SU-DHL-6 (cell line): ENCODE results near the gene RGS6.

Experiments used
- H2AFZ ChIP-seq: fragments of 200-600 bp; sonication (generic); 2 replicates; pipeline ENCODE4 v1.6.1; 2014; ENCODE audit warnings: low read depth, mild to moderate bottlenecking, moderate library complexity, mixed read lengths, antibody characterized with exemption, low read length; ENCODE audit not compliant: severe bottlenecking
- H3F3A ChIP-seq: fragments of 200-600 bp; shearing (Covaris generic); 2 replicates; pipeline ENCODE4 v1.6.0; 2016; ENCODE audit warnings: antibody characterized with exemption, mild to moderate bottlenecking; ENCODE audit not compliant: insufficient read depth
- H3K27ac ChIP-seq: fragments of 200-600 bp; sonication (generic); 2 replicates; pipeline ENCODE4 v1.5.1; 2016; ENCODE audit warnings: low read depth, mild to moderate bottlenecking, low read length, moderate library complexity, mixed read lengths
- H3K27me3 ChIP-seq: fragments of 200-600 bp; sonication (generic), shearing (Covaris generic); 2 replicates; pipeline ENCODE4 v1.6.0; 2014; ENCODE audit warnings: mild to moderate bottlenecking, low read length
- H3K36me3 ChIP-seq: fragments of 200-600 bp; sonication (generic); 2 replicates; pipeline ENCODE4 v1.6.1; 2014; ENCODE audit warnings: mild to moderate bottlenecking, low read length, mixed read lengths
- H3K4me2 ChIP-seq: fragments of 300-600, 200-600 bp; shearing (Covaris generic), sonication (generic); 2 replicates; pipeline ENCODE4 v1.6.0; 2014; ENCODE audit warnings: low read length, low read depth, mild to moderate bottlenecking; ENCODE audit not compliant: poor library complexity, severe bottlenecking
- H3K4me3 ChIP-seq: fragments of 200-600 bp; sonication (generic); 2 replicates; pipeline ENCODE4 v1.5.1; 2014; ENCODE audit warnings: antibody characterized with exemption, low read length, mild to moderate bottlenecking, mixed read lengths; ENCODE audit not compliant: insufficient read depth, poor library complexity, severe bottlenecking
- H3K79me2 ChIP-seq: fragments of 200-600 bp; sonication (generic); 2 replicates; pipeline ENCODE4 v1.6.1; 2014; ENCODE audit warnings: mild to moderate bottlenecking, low read length, moderate library complexity; ENCODE audit not compliant: insufficient read depth
- H3K9ac ChIP-seq: fragments of 200-600 bp; sonication (generic); 2 replicates; pipeline ENCODE4 v1.7.0; 2014; ENCODE audit warnings: mild to moderate bottlenecking, low read length
- H3K9me2 ChIP-seq: fragments of 200-600 bp; sonication (generic); replicated peaks from 2 replicates; pipeline ENCODE4 v1.6.1; 2014; ENCODE audit warnings: low read length; ENCODE audit not compliant: insufficient read depth
- H3K9me3 ChIP-seq: fragments of 200-600 bp; sonication (generic); 2 replicates; pipeline ENCODE4 v1.6.1; 2014; ENCODE audit warnings: low read length, mixed read lengths; ENCODE audit not compliant: insufficient read depth
- H4K20me1 ChIP-seq: fragments of 200-600 bp; sonication (generic); 2 replicates; pipeline ENCODE4 v1.6.1; 2014; ENCODE audit warnings: low read depth, mild to moderate bottlenecking, antibody characterized with exemption, low read length, moderate library complexity, mixed read lengths
- EZH2phosphoT487 ChIP-seq: fragments of 200-600 bp; sonication (generic), shearing (Covaris generic); conservative IDR thresholded peaks from 2 replicates; pipeline ENCODE4 v1.6.1; 2018; ENCODE audit warnings: mild to moderate bottlenecking, antibody characterized with exemption, low read length, moderate library complexity, mixed read lengths
- TF ChIP-seq, protein P1 (sequence below): fragments of 200-600 bp; sonication (generic); IDR thresholded peaks from one replicate; pipeline ENCODE4 v1.5.1; 2017; ENCODE audit warnings: antibody characterized with exemption, mild to moderate bottlenecking, low read length, moderate library complexity; ENCODE audit not compliant: insufficient read depth, poor library complexity, severe bottlenecking

RGS6 gene

GRCh38 chr14:72549854-72550253 is 617.6 kb downstream of the RGS6 start:
- H3K36me3 ChIP-seq = no peaks in the 10 kb centered on the region
- H3K9me2 ChIP-seq = no peaks in the 10 kb centered on the region
- no peaks in the 10 kb centered on the region for H4K20me1 ChIP-seq
- no peak overlapping the region for H2AFZ ChIP-seq
- no peak for TF ChIP-seq EZH2phosphoT487
- TF ChIP-seq, protein P1, sequence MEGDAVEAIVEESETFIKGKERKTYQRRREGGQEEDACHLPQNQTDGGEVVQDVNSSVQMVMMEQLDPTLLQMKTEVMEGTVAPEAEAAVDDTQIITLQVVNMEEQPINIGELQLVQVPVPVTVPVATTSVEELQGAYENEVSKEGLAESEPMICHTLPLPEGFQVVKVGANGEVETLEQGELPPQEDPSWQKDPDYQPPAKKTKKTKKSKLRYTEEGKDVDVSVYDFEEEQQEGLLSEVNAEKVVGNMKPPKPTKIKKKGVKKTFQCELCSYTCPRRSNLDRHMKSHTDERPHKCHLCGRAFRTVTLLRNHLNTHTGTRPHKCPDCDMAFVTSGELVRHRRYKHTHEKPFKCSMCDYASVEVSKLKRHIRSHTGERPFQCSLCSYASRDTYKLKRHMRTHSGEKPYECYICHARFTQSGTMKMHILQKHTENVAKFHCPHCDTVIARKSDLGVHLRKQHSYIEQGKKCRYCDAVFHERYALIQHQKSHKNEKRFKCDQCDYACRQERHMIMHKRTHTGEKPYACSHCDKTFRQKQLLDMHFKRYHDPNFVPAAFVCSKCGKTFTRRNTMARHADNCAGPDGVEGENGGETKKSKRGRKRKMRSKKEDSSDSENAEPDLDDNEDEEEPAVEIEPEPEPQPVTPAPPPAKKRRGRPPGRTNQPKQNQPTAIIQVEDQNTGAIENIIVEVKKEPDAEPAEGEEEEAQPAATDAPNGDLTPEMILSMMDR = no peak
- H3K9ac ChIP-seq = no peak overlapping the region
- no peaks in the 10 kb centered on the region for H3K9me3 ChIP-seq
- no peak overlapping the region for H3K4me2 ChIP-seq
- no peaks in the 10 kb centered on the region for H3K27me3 ChIP-seq
- no peaks in the 10 kb centered on the region for H3K79me2 ChIP-seq
- H3K4me3 ChIP-seq = no peak overlapping the region
- no peak overlapping the region for H3K27ac ChIP-seq
- no peaks in the 10 kb centered on the region for H3F3A ChIP-seq

GRCh38 chr14:72550513-72550912 is 618.3 kb downstream of the RGS6 start:
- Histone ChIP-seq H2AFZ (no peak overlapping the region), H3K9me2 (no peaks in the 10 kb centered on the region), H3K9me3 (no peaks in the 10 kb centered on the region), H3K27ac (no peak overlapping the region), H3K27me3 (no peaks in the 10 kb centered on the region), H3K4me2 (no peak overlapping the region), H3K36me3 (no peaks in the 10 kb centered on the region), H3K9ac (no peak overlapping the region), H4K20me1 (no peaks in the 10 kb centered on the region), H3K79me2 (no peaks in the 10 kb centered on the region), H3K4me3 (no peak overlapping the region), H3F3A (no peaks in the 10 kb centered on the region)
- TF ChIP-seq EZH2phosphoT487 = no peak
- TF ChIP-seq, protein P1 = no peak

DNA sequence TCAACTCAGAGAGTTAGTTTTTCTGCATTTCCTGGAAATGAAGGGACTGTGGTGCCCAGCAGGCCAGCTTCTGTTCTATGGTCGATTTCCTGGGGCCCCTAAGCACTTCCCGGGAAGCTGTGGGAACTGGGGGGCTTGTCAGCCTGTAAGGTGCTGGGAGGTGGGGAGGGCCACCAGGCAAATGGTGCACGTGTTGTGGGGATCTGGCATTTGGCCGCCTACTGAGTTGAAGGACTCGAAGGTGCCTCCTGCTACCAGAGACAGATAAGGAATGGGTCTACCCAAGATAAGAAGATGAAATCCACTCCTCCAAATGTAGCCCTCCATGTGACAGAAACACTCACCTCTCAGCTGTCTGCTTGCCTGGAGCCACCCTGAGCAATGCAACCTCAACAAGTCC is 620.0 kb downstream of the RGS6 start:
- Histone ChIP-seq H3K27me3 (no peaks in the 10 kb centered on the region), H3K79me2 (no peaks in the 10 kb centered on the region), H2AFZ (no peak overlapping the region), H4K20me1 (no peaks in the 10 kb centered on the region), H3K4me3 (no peak overlapping the region), H3K9me3 (no peaks in the 10 kb centered on the region), H3K9ac (no peak overlapping the region), H3K4me2 (no peak overlapping the region), H3F3A (no peaks in the 10 kb centered on the region), H3K36me3 (no peaks in the 10 kb centered on the region), H3K27ac (no peak overlapping the region), H3K9me2 (no peaks in the 10 kb centered on the region)
- no peak for TF ChIP-seq EZH2phosphoT487
- TF ChIP-seq, protein P1 = no peak
